Liver (tissue), 3 donors: ENCODE data around the gene BTG2.

Experiments used
- CTCF ChIP-seq: fragments of 150-350 bp; IDR thresholded peaks from 2 replicates; pipeline ENCODE4 v1.5.1; 2017; ENCODE audit warnings: improper control_type of control experiment, low read depth, low read length; ENCODE audit not compliant: missing input control
- GABPA ChIP-seq, 2 donors: IDR thresholded peaks in 1 of 2; conservative IDR thresholded peaks in 1 of 2; 2 replicates each; pipeline ENCODE4 v1.6.1; 2016; ENCODE audit warnings: antibody characterized with exemption in 2 of 2, mild to moderate bottlenecking in 1 of 2, moderate library complexity in 1 of 2
- TF ChIP-seq, protein P1 (sequence below): IDR thresholded peaks from 2 replicates; pipeline ENCODE4 v1.6.1; 2016; ENCODE audit warnings: antibody characterized with exemption
- donor health status: healthy.
- donor health status: healthy.

- TF ChIP-seq CTCF (no peak), GABPA (IDR thresholded peaks at IDR 0.05 in 1 of 2, conservative IDR thresholded peaks at IDR 0.05 in 1 of 2) (no peak)
- TF ChIP-seq, protein P1, sequence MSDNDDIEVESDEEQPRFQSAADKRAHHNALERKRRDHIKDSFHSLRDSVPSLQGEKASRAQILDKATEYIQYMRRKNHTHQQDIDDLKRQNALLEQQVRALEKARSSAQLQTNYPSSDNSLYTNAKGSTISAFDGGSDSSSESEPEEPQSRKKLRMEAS, result no peak
Measured at GRCh38 chr1:203302894-203303293, 2.4 kb upstream of the BTG2 start.
